WTC11 (cell line): ENCODE results near the gene SYTL4.

Experiments used
- ATF2 ChIP-seq: sonication (generic); formaldehyde crosslinking; IDR thresholded peaks from 2 replicates; pipeline ENCODE4 v1.8.1; 2022; ENCODE audit warnings: low read depth, missing genetic modification reagents, borderline replicate concordance
- ATF3 ChIP-seq: sonication (generic); formaldehyde crosslinking; conservative IDR thresholded peaks from 2 replicates; pipeline ENCODE4 v1.8.1; 2022; ENCODE audit warnings: mild to moderate bottlenecking, missing genetic modification reagents
- CREM ChIP-seq: sonication (generic); formaldehyde crosslinking; IDR thresholded peaks from 2 replicates; pipeline ENCODE4 v1.8.1; 2022; ENCODE audit warnings: mild to moderate bottlenecking, missing genetic modification reagents, moderate library complexity
- CTCF ChIP-seq: fragments of 200-600 bp; IDR thresholded peaks from 2 replicates; pipeline ENCODE4 v1.8.0; 2022; ENCODE audit warnings: antibody characterized with exemption

- no peak for TF ChIP-seq CTCF
- TF ChIP-seq ATF3 (CRISPR knock-in tag): no peak
- TF ChIP-seq CREM (CRISPR knock-in tag): no peak
- no peak for TF ChIP-seq ATF2
Measured at GRCh38 chrX:100642290-100642689, 89.6 kb downstream of the SYTL4 start.
